ENCODE results near the gene PRKCB.

GRCh38 chr16:23914946-23915530, 79.3 kb downstream of the PRKCB start:
- TF ChIP-seq POLR2A (IDR thresholded peaks at IDR 0.05): no peak
- TF ChIP-seq, protein P1, sequence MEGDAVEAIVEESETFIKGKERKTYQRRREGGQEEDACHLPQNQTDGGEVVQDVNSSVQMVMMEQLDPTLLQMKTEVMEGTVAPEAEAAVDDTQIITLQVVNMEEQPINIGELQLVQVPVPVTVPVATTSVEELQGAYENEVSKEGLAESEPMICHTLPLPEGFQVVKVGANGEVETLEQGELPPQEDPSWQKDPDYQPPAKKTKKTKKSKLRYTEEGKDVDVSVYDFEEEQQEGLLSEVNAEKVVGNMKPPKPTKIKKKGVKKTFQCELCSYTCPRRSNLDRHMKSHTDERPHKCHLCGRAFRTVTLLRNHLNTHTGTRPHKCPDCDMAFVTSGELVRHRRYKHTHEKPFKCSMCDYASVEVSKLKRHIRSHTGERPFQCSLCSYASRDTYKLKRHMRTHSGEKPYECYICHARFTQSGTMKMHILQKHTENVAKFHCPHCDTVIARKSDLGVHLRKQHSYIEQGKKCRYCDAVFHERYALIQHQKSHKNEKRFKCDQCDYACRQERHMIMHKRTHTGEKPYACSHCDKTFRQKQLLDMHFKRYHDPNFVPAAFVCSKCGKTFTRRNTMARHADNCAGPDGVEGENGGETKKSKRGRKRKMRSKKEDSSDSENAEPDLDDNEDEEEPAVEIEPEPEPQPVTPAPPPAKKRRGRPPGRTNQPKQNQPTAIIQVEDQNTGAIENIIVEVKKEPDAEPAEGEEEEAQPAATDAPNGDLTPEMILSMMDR (IDR thresholded peaks at IDR 0.05 in 4 of 5, conservative IDR thresholded peaks at IDR 0.05 in 1 of 5): no peak

Measured in gastrocnemius medialis (tissue), 4 donors.